OCI-LY1 (cell line): ENCODE results near the gene HMGN4.

Source experiments
- H2AFZ ChIP-seq: fragments of 200-600 bp; sonication (generic), shearing (Covaris generic); 2 replicates; pipeline ENCODE4 v1.6.0; 2014; ENCODE audit warnings: antibody characterized with exemption, mild to moderate bottlenecking, low read length
- H3F3A ChIP-seq: fragments of 200-600 bp; sonication (generic), shearing (Covaris generic); 2 replicates; pipeline ENCODE4 v1.6.0; 2014; ENCODE audit warnings: mild to moderate bottlenecking, antibody characterized with exemption, low read length, moderate library complexity; ENCODE audit not compliant: insufficient read depth
- H3K27ac ChIP-seq: fragments of 200-600 bp; sonication (generic); 2 replicates; pipeline ENCODE4 v1.5.1; 2014; ENCODE audit warnings: low read length, mixed run types, mild to moderate bottlenecking, low read depth; ENCODE audit not compliant: poor library complexity, severe bottlenecking
- H3K27me3 ChIP-seq: fragments of 200-600 bp; sonication (generic); 2 replicates; pipeline ENCODE4 v1.6.0; 2014; ENCODE audit warnings: antibody characterized with exemption, mild to moderate bottlenecking, low read length, moderate library complexity; ENCODE audit not compliant: insufficient read depth
- H3K36me3 ChIP-seq: fragments of 200-600 bp; sonication (generic); 2 replicates; pipeline ENCODE4 v1.6.1; 2014; ENCODE audit warnings: mild to moderate bottlenecking, antibody characterized with exemption, low read length, moderate library complexity, mixed read lengths; ENCODE audit not compliant: insufficient read depth
- H3K4me1 ChIP-seq: fragments of 200-600 bp; sonication (generic); 2 replicates; pipeline ENCODE4 v1.5.1; 2014; ENCODE audit warnings: mild to moderate bottlenecking, low read length, moderate library complexity; ENCODE audit not compliant: insufficient read depth, severe bottlenecking
- H3K4me2 ChIP-seq: fragments of 200-600 bp; sonication (generic), shearing (Covaris generic); 2 replicates; pipeline ENCODE4 v1.6.1; 2014; ENCODE audit warnings: low read length
- H3K4me3 ChIP-seq: fragments of 200-600 bp; sonication (generic); 2 replicates; pipeline ENCODE4 v1.5.1; 2014; ENCODE audit warnings: low read length, low read depth, mild to moderate bottlenecking, mixed read lengths; ENCODE audit not compliant: poor library complexity, severe bottlenecking
- H3K79me2 ChIP-seq: fragments of 200-600 bp; shearing (Covaris generic); 2 replicates; pipeline ENCODE4 v1.6.1; 2016; ENCODE audit warnings: mixed run types, low read length, mixed read lengths; ENCODE audit not compliant: insufficient read depth
- H3K9ac ChIP-seq: fragments of 200-600 bp; sonication (generic), shearing (Covaris generic); 2 replicates; pipeline ENCODE4 v1.6.1; 2014; ENCODE audit warnings: mild to moderate bottlenecking, low read length, mixed read lengths
- H3K9me2 ChIP-seq: fragments of 200-600 bp; sonication (generic), shearing (Covaris generic); 2 replicates; pipeline ENCODE4 v1.6.1; 2014; ENCODE audit warnings: low read depth, mild to moderate bottlenecking, low read length, mixed read lengths
- H3K9me3 ChIP-seq: fragments of 200-600 bp; shearing (Covaris generic); 2 replicates; pipeline ENCODE4 v1.6.1; 2014; ENCODE audit warnings: low read length, mixed read lengths
- H4K20me1 ChIP-seq: fragments of 200-600 bp; sonication (generic), shearing (Covaris generic); 2 replicates; pipeline ENCODE4 v1.6.0; 2016; ENCODE audit warnings: mild to moderate bottlenecking, low read length; ENCODE audit not compliant: insufficient read depth
- EZH2 ChIP-seq: fragments of 200-600 bp; sonication (generic), shearing (Covaris generic); IDR thresholded peaks from 2 replicates; pipeline ENCODE4 v1.8.0; 2017; ENCODE audit warnings: borderline replicate concordance, mixed run types, mild to moderate bottlenecking, antibody characterized with exemption, low read length, moderate library complexity, mixed read lengths
- TF ChIP-seq, protein P1 (sequence below): fragments of 200-600 bp; sonication (generic), shearing (Covaris generic); IDR thresholded peaks from 2 replicates; pipeline ENCODE4 v1.5.1; 2017; ENCODE audit warnings: mild to moderate bottlenecking, antibody characterized with exemption, low read length, moderate library complexity, mixed read lengths

HMGN4 gene

DNA sequence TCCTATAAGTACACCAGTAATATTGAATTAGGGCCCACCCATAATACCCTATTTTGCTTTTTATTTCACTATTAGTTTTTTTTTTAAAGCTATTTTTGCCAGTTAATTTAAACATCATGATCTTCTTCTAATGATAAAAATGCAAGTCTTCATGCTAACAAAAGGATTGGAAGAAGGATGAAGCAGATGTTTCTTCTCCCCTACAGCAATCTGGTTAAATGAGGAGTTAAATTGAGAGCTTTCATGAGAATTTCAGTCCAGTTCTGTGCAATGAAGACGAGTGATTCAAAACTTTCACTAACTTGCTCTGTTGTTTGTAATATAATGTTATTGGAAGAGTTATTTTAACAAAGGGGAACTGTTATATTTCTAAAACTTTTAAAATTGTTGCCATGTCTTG, 3.4 kb downstream of the HMGN4 start:
- H3K36me3 ChIP-seq, result peaks cover 39% of the 10 kb centered on the region

DNA sequence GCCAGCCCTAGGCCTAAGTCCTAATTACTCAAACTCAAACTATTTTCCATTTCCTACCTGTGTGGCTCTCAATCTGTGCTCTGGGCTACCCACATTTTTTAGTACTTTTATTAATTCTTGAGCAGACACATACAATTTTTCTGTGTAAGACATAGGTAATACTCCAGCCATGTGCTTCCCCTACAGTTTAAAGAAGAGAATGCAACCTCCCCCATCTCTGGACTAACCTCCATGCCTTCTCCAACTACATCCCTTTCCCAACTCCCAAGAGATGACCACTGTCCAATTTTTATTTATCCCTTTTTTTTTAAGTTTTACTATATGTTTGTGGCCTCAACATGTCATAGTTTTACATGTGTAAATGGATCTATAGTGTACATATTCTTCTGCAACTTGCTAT, 5.8 kb downstream of the HMGN4 start:
- H3K27ac ChIP-seq, result no peak overlapping the region
- peaks cover 18% of the 10 kb centered on the region for H3K79me2 ChIP-seq
- H3K9me3 ChIP-seq, result no peaks in the 10 kb centered on the region

More for the DNA sequence above, 3.4 kb downstream of the HMGN4 start:
- H3K9ac ChIP-seq, result no peak overlapping the region
- no peaks in the 10 kb centered on the region for H3K9me3 ChIP-seq
- TF ChIP-seq, protein P1, sequence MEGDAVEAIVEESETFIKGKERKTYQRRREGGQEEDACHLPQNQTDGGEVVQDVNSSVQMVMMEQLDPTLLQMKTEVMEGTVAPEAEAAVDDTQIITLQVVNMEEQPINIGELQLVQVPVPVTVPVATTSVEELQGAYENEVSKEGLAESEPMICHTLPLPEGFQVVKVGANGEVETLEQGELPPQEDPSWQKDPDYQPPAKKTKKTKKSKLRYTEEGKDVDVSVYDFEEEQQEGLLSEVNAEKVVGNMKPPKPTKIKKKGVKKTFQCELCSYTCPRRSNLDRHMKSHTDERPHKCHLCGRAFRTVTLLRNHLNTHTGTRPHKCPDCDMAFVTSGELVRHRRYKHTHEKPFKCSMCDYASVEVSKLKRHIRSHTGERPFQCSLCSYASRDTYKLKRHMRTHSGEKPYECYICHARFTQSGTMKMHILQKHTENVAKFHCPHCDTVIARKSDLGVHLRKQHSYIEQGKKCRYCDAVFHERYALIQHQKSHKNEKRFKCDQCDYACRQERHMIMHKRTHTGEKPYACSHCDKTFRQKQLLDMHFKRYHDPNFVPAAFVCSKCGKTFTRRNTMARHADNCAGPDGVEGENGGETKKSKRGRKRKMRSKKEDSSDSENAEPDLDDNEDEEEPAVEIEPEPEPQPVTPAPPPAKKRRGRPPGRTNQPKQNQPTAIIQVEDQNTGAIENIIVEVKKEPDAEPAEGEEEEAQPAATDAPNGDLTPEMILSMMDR, result no peak
- TF ChIP-seq EZH2, result no peak
- peaks cover 36% of the 10 kb centered on the region for H3K4me1 ChIP-seq
- H3K79me2 ChIP-seq, result peaks cover 24% of the 10 kb centered on the region
- no peak overlapping the region for H3K4me2 ChIP-seq
- H3K27me3 ChIP-seq, result no peaks in the 10 kb centered on the region
- no peak overlapping the region for H3K4me3 ChIP-seq
- H3F3A ChIP-seq, result peaks cover 10% of the 10 kb centered on the region; the same call in 1 of the 2 replicates
- H2AFZ ChIP-seq, result no peak overlapping the region
- no peaks in the 10 kb centered on the region for H4K20me1 ChIP-seq
- no peaks in the 10 kb centered on the region for H3K9me2 ChIP-seq
- no peak overlapping the region for H3K27ac ChIP-seq

DNA sequence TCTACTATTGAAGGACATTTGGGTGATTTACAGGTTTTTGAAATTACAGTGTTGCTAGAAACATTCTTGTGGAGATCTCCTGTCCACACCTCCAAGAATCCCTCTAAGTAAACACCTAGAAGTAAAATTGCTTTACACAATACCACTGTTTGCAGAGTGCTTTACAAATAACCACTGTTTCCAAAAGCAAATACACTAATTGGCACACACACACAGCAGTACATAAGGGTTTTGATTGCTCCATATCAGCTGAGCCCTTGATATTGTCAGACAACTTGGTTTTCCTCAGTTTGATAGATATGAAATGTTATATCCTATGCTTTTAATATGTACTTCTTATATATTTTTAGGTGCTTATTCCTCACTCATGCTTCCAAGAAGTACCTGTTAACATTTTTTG, 6.3 kb downstream of the HMGN4 start:
- no peaks in the 10 kb centered on the region for H3K27me3 ChIP-seq
- no peak overlapping the region for H3K4me2 ChIP-seq
- peaks cover 22% of the 10 kb centered on the region for H3K4me1 ChIP-seq
- H3K4me3 ChIP-seq, result no peak overlapping the region
- TF ChIP-seq, protein P1, result no peak
- TF ChIP-seq EZH2, result no peak
- no peak overlapping the region for H3K27ac ChIP-seq
- peaks cover 43% of the 10 kb centered on the region for H3K36me3 ChIP-seq
- no peaks in the 10 kb centered on the region for H3K9me3 ChIP-seq
- H4K20me1 ChIP-seq, result no peaks in the 10 kb centered on the region
- no peak overlapping the region for H2AFZ ChIP-seq
- H3K79me2 ChIP-seq, result peaks cover 16% of the 10 kb centered on the region; the same call in 1 of the 2 replicates
- H3K9me2 ChIP-seq, result no peaks in the 10 kb centered on the region
- no peak overlapping the region for H3K9ac ChIP-seq
- peaks cover 10% of the 10 kb centered on the region; the same call in 1 of the 2 replicates for H3F3A ChIP-seq

More for the DNA sequence above, 5.8 kb downstream of the HMGN4 start:
- no peak overlapping the region for H3K4me3 ChIP-seq
- H3K36me3 ChIP-seq, result peaks cover 43% of the 10 kb centered on the region
- H2AFZ ChIP-seq, result no peak overlapping the region
- no peaks in the 10 kb centered on the region for H4K20me1 ChIP-seq
- TF ChIP-seq EZH2, result no peak
- TF ChIP-seq, protein P1, result peak; percentile 45
- H3F3A ChIP-seq, result peaks cover 10% of the 10 kb centered on the region; the same call in 1 of the 2 replicates
- H3K4me1 ChIP-seq, result peaks cover 28% of the 10 kb centered on the region
- H3K9me2 ChIP-seq, result no peaks in the 10 kb centered on the region
- no peak overlapping the region for H3K9ac ChIP-seq
- no peak overlapping the region for H3K4me2 ChIP-seq
- H3K27me3 ChIP-seq, result no peaks in the 10 kb centered on the region
